ENCODE data around the gene LAMC1. TPM values are rescaled to one million over a fixed set of nuclear protein-coding genes. Genes with fewer than 3 reads are reported as not detected.

LAMC1 gene
- total and polyA plus RNA-seq, 3 donors from 2014 or later: 64.5 to 112 (median 106) TPM

GRCh38 chr1:183093786-183094298 lies 70.6 kb downstream of the LAMC1 start:
- DNase-seq: no peak
- no peak overlapping the region for H3K27ac ChIP-seq
- H3K4me1 ChIP-seq: peaks cover 25% of the 10 kb centered on the region
- H3K27me3 ChIP-seq: no peaks in the 10 kb centered on the region
- intact Hi-C loops (cut with DNase I; ENCODE audit: low total_unique reads): no loop called here
- H3K9me3 ChIP-seq: no peaks in the 10 kb centered on the region
- 82 to 100% methylated on average over 1 of the region's 1 CpG for WGBS, 2 donors
- H3K4me3 ChIP-seq: no peak overlapping the region
- no peak for TF ChIP-seq CTCF (IDR thresholded peaks at IDR 0.05)
- no peak for TF ChIP-seq POLR2A (IDR thresholded peaks at IDR 0.05)
- no peaks in the 10 kb centered on the region for H3K36me3 ChIP-seq (ENCODE audit: low read depth, missing control alignments)

- H3K9me3 ChIP-seq: no peaks in the 10 kb centered on the region
- intact Hi-C loops (cut with DNase I; ENCODE audit: low total_unique reads): no loop called here
- H3K4me1 ChIP-seq: peaks cover 25% of the 10 kb centered on the region
- no peaks in the 10 kb centered on the region for H3K27me3 ChIP-seq
- no peak overlapping the region for H3K27ac ChIP-seq
- DNase-seq: no peak
- 46 to 56% methylated on average over 2 of the region's 2 CpGs for WGBS, 2 donors
- TF ChIP-seq POLR2A (IDR thresholded peaks at IDR 0.05) (no peak), CTCF (IDR thresholded peaks at IDR 0.05) (no peak)
- no peaks in the 10 kb centered on the region for H3K36me3 ChIP-seq (ENCODE audit: low read depth, missing control alignments)
- no peak overlapping the region for H3K4me3 ChIP-seq
Measured at GRCh38 chr1:183094351-183094750, 71.1 kb downstream of the LAMC1 start.

GRCh38 chr1:183096351-183096750 lies 73.1 kb downstream of the LAMC1 start:
- Histone ChIP-seq H3K4me1 (peaks cover 15% of the 10 kb centered on the region), H3K27me3 (no peaks in the 10 kb centered on the region), H3K9me3 (no peaks in the 10 kb centered on the region), H3K27ac (peak overlapping the region in 1 of 2 donors; percentile 46), H3K4me3 (no peak overlapping the region), H3K36me3 (ENCODE audit: low read depth, missing control alignments) (no peaks in the 10 kb centered on the region)
- WGBS, 2 donors: 79 to 83% methylated on average over 2 of the region's 2 CpGs
- intact Hi-C loops (cut with DNase I; ENCODE audit: low total_unique reads): no loop called here
- TF ChIP-seq POLR2A (IDR thresholded peaks at IDR 0.05): no peak
- no peak for TF ChIP-seq CTCF (IDR thresholded peaks at IDR 0.05)
- DNase-seq: no peak

GRCh38 chr1:183096894-183097293 lies 73.7 kb downstream of the LAMC1 start:
- no peaks in the 10 kb centered on the region for H3K9me3 ChIP-seq
- H3K4me1 ChIP-seq: peaks cover 16% of the 10 kb centered on the region
- intact Hi-C loops (cut with DNase I; ENCODE audit: low total_unique reads): no loop called here
- no peaks in the 10 kb centered on the region for H3K27me3 ChIP-seq
- H3K27ac ChIP-seq: peak overlapping the region; percentile 46 to 53
- no peaks in the 10 kb centered on the region for H3K36me3 ChIP-seq (ENCODE audit: low read depth, missing control alignments)
- peak; percentile 64 for DNase-seq
- no peak overlapping the region for H3K4me3 ChIP-seq
- TF ChIP-seq POLR2A (IDR thresholded peaks at IDR 0.05): no peak
- no peak for TF ChIP-seq CTCF (IDR thresholded peaks at IDR 0.05)
- 12 to 70% methylated on average over 3 of the region's 3 CpGs for WGBS, 2 donors

GRCh38 chr1:183097438-183098051 lies 74.3 kb downstream of the LAMC1 start:
- H3K27ac ChIP-seq: peak overlapping the region; percentile 46 to 53
- no peaks in the 10 kb centered on the region for H3K9me3 ChIP-seq
- no peak for DNase-seq
- WGBS, 2 donors: 23 to 25% methylated on average over 3 of the region's 3 CpGs
- peaks cover 23% of the 10 kb centered on the region for H3K4me1 ChIP-seq
- no peaks in the 10 kb centered on the region for H3K36me3 ChIP-seq (ENCODE audit: low read depth, missing control alignments)
- H3K4me3 ChIP-seq: no peak overlapping the region
- TF ChIP-seq CTCF (IDR thresholded peaks at IDR 0.05): no peak
- no peak for TF ChIP-seq POLR2A (IDR thresholded peaks at IDR 0.05)
- intact Hi-C loops (cut with DNase I; ENCODE audit: low total_unique reads): no loop called here
- no peaks in the 10 kb centered on the region for H3K27me3 ChIP-seq
